BLaER1 (cell line): ENCODE measurements around the gene ZFP1.
"Not testable (repeated sequence)": the region's sequence is repeated elsewhere in the genome, so short reads cannot be mapped to it uniquely, and the experiment has no call there.

Experiments used
- H3K27ac ChIP-seq: shearing (Covaris generic); formaldehyde crosslinking; 2 replicates; pipeline ENCODE4 v1.8.1; 2022
- H3K27me3 ChIP-seq: shearing (Covaris generic); formaldehyde crosslinking; 2 replicates; pipeline ENCODE4 v1.8.1; 2022
- H3K36me3 ChIP-seq: shearing (Covaris generic); formaldehyde crosslinking; 2 replicates; pipeline ENCODE4 v1.8.1; 2022
- H3K4me1 ChIP-seq: shearing (Covaris generic); formaldehyde crosslinking; 2 replicates; pipeline ENCODE4 v1.8.1; 2022
- H3K4me2 ChIP-seq: shearing (Covaris generic); formaldehyde crosslinking; 2 replicates; pipeline ENCODE4 v1.8.1; 2022
- H3K4me3 ChIP-seq: shearing (Covaris generic); formaldehyde crosslinking; 2 replicates; pipeline ENCODE4 v1.8.1; 2022
- H3K9ac ChIP-seq: shearing (Covaris generic); formaldehyde crosslinking; 2 replicates; pipeline ENCODE4 v1.8.1; 2022
- H3K9me3 ChIP-seq: shearing (Covaris generic); formaldehyde crosslinking; 2 replicates; pipeline ENCODE4 v1.8.1; 2022
- H4K20me1 ChIP-seq: shearing (Covaris generic); formaldehyde crosslinking; 2 replicates; pipeline ENCODE4 v1.8.1; 2022
- Cebpa-rat ChIP-seq: shearing (Covaris generic); IDR thresholded peaks from 2 replicates; pipeline ENCODE4 v1.8.1; 2022

The ZFP1 gene

GRCh38 chr16:75198135-75198600 is 49.8 kb downstream of the ZFP1 start:
- Histone ChIP-seq H3K4me1 (peaks cover 38% of the 10 kb centered on the region), H3K4me3 (no peak overlapping the region), H3K27ac (no peak overlapping the region), H3K4me2 (peak overlapping the region; percentile 25), H3K36me3 (no peaks in the 10 kb centered on the region), H4K20me1 (0 out of 2 replicates have a peak, but pooled peaks cover 5% of the 10 kb centered on the region), H3K9me3 (no peaks in the 10 kb centered on the region), H3K27me3 (0 out of 2 replicates have a peak, but pooled peaks cover 3% of the 10 kb centered on the region), H3K9ac (no peak overlapping the region)
- TF ChIP-seq Cebpa-rat: no peak

DNA sequence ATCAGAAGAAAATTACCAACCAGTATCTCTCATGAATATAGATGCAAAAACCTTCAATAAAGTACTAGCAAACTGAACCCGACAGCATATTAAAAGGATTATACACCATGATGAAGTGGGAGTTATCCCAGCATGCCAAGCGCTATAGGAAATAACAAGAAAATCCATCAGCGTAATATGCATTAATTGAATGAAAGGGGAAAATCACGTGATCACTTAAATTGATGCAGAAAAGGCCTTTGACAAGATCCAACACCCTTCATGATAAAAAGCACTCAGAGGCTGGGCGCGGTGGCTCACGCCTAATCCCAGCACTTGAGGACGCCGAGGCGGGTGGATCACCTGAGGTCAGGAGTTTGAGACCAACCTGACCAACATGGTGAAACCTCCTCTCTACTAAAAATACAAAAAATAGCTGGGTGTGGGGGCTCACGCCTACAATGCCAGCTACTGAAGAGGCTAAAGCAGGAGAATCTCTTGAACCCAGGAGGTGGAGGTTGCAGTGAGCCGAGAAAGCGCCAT is 53.8 kb downstream of the ZFP1 start:
- Histone ChIP-seq H3K9ac (no peak overlapping the region), H3K27me3 (0 out of 2 replicates have a peak, but pooled peaks cover 3% of the 10 kb centered on the region), H3K27ac (no peak overlapping the region), H3K4me2 (no peak overlapping the region), H3K36me3 (no peaks in the 10 kb centered on the region), H4K20me1 (0 out of 2 replicates have a peak, but pooled peaks cover 5% of the 10 kb centered on the region), H3K4me3 (no peak overlapping the region), H3K9me3 (no peaks in the 10 kb centered on the region), H3K4me1 (peaks cover 34% of the 10 kb centered on the region)
- TF ChIP-seq Cebpa-rat: no peak

- H3K4me2 ChIP-seq: no peak overlapping the region
- 0 out of 2 replicates have a peak, but pooled peaks cover 2% of the 10 kb centered on the region for H3K27me3 ChIP-seq
- H3K4me1 ChIP-seq: peaks cover 24% of the 10 kb centered on the region
- no peaks in the 10 kb centered on the region for H3K36me3 ChIP-seq
- no peak overlapping the region for H3K27ac ChIP-seq
- no peak for TF ChIP-seq Cebpa-rat
- 0 out of 2 replicates have a peak, but pooled peaks cover 3% of the 10 kb centered on the region for H4K20me1 ChIP-seq
- H3K9ac ChIP-seq: no peak overlapping the region
- no peaks in the 10 kb centered on the region for H3K9me3 ChIP-seq
- H3K4me3 ChIP-seq: no peak overlapping the region
Observed at GRCh38 chr16:75203096-75203495, 54.8 kb downstream of the ZFP1 start.

- H3K4me3 ChIP-seq: no peak overlapping the region
- TF ChIP-seq Cebpa-rat: no peak
- H3K36me3 ChIP-seq: no peaks in the 10 kb centered on the region
- no peaks in the 10 kb centered on the region for H3K27me3 ChIP-seq
- H3K27ac ChIP-seq: no peak overlapping the region
- H3K4me2 ChIP-seq: peak overlapping the region; percentile 19
- H3K9me3 ChIP-seq: no peaks in the 10 kb centered on the region
- H4K20me1 ChIP-seq: no peaks in the 10 kb centered on the region
- peaks cover 19% of the 10 kb centered on the region for H3K4me1 ChIP-seq
- no peak overlapping the region for H3K9ac ChIP-seq
Observed at GRCh38 chr16:75203667-75204409, 55.5 kb downstream of the ZFP1 start.

- peaks cover 19% of the 10 kb centered on the region for H3K4me1 ChIP-seq
- H3K4me3 ChIP-seq: no peak overlapping the region
- TF ChIP-seq Cebpa-rat: no peak
- no peaks in the 10 kb centered on the region for H3K36me3 ChIP-seq
- H3K27me3 ChIP-seq: no peaks in the 10 kb centered on the region
- H3K9me3 ChIP-seq: no peaks in the 10 kb centered on the region
- H4K20me1 ChIP-seq: no peaks in the 10 kb centered on the region
- H3K4me2 ChIP-seq: peak overlapping the region; percentile 19
- H3K27ac ChIP-seq: no peak overlapping the region
- no peak overlapping the region for H3K9ac ChIP-seq
Observed at GRCh38 chr16:75204410-75204758, 56.1 kb downstream of the ZFP1 start.

DNA sequence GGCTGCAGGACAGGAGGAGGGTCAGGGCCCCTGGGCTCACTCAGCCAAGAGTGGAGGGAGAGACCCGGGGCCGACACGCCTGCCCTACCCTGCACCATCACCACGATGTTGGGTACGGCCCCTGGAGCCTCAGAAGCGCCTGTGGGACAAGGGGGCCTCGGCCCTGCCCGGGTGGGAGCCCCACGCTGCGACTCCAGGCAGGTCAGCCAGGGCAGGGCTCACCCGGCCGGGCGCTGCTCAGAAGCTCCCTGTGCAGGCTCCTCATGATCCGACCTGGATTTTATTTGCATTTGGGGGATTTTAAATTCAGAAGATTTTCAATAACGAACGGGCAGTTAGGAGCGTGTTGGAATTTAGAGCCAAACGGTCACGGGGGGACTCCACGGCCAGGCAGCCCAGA is 56.6 kb downstream of the ZFP1 start:
- not testable (repeated sequence) for H3K4me2 ChIP-seq, H3K9ac ChIP-seq, H3K27ac ChIP-seq, H3K9me3 ChIP-seq, H3K27me3 ChIP-seq, H3K36me3 ChIP-seq, H3K4me3 ChIP-seq, H4K20me1 ChIP-seq
- peaks cover 19% of the 10 kb centered on the region for H3K4me1 ChIP-seq

DNA sequence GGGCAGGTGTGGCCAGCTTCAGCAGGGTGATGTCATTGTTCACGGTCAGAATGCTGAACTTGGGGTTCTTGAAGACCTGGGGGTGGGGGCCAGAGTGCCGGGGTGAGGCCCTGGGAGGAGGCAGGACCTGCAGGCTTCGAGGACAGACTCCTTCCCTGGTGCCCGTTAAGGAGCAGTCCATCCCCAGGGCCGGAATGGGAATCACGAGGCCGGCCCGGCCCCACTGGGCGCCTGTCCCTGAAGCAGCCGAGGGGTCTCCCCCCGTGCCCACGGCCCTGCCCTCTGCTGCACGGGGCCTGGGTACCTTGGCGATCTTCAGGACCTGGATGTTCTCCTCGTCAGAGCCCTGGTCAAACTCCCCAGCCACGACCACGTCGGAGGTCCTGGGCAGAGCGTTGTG is 57.1 kb downstream of the ZFP1 start:
- not testable (repeated sequence) for H3K27me3 ChIP-seq, H3K4me3 ChIP-seq, H3K4me2 ChIP-seq, H3K9ac ChIP-seq, H3K36me3 ChIP-seq, H3K9me3 ChIP-seq, H4K20me1 ChIP-seq, H3K27ac ChIP-seq
- peaks cover 19% of the 10 kb centered on the region for H3K4me1 ChIP-seq

DNA sequence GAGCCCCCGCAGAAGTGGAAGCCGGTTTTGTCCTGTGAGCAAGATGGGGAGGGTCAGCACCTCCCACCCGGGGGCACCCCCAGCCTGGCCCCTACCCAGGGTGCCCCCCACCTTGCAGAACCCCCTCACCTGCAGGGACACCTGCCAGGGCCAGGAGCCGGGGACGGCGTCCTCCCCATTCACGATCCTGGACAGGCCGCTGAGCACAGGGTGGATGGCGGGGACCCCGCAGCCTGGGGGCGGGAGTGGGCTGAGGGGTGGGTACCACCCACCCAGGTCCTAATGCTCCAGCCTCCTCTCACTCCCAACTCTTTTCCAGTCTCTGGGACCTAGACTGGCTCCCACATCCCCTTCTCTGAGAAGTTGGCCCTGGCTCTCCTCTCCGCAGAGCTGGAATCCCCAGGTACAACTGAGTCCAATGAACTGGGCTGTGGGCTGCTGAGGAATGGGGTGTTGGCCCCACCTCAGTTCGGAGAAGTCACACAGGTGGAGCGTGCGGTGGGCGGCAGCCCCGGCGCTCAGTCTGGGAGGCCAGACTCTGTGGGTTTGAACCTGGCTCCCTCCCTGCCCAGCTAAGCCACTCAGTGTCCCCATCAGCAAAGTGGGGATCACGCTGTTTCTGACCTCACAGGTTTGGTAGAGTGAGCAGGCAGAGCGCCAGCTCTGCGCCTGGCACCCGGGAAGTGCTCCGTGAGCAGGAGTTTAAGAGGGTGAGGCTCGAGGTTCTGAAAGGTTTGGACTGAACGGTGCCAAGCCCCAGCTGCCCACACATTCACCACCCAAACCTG is 57.8 kb downstream of the ZFP1 start:
- not testable (repeated sequence) for H3K27me3 ChIP-seq, H3K27ac ChIP-seq, H3K36me3 ChIP-seq, H3K4me2 ChIP-seq, H3K9me3 ChIP-seq, H4K20me1 ChIP-seq, H3K9ac ChIP-seq, H3K4me3 ChIP-seq
- peaks cover 14% of the 10 kb centered on the region for H3K4me1 ChIP-seq

GRCh38 chr16:75206749-75207451 is 58.6 kb downstream of the ZFP1 start, which contains the start of gene CTRB2:
CTRB2 (minus strand) TSS chr16:75207161; CDS start chr16:75207141, 20 bp downstream.
- Histone ChIP-seq H3K4me3 (no peak within 1 kb of the TSS), H3K27me3 (no peaks in the 10 kb centered on the region), H3K9ac (no peak within 1 kb of the TSS), H3K4me2 (no peak within 1 kb of the TSS), H4K20me1 (no peaks in the 10 kb centered on the region), H3K36me3 (no peaks in the 10 kb centered on the region), H3K9me3 (no peaks in the 10 kb centered on the region), H3K27ac (no peak within 1 kb of the TSS), H3K4me1 (peaks cover 9% of the 10 kb centered on the region)
- TF ChIP-seq Cebpa-rat: no peak
